LoVo (cell line): ENCODE data around the gene UTP15.

ENCODE experiments used
- DNase-seq: peaks from one replicate; pipeline ENCODE4 v3.0.0-alpha.2; 2016; ENCODE audit warnings: low spot score

UTP15 gene

DNA sequence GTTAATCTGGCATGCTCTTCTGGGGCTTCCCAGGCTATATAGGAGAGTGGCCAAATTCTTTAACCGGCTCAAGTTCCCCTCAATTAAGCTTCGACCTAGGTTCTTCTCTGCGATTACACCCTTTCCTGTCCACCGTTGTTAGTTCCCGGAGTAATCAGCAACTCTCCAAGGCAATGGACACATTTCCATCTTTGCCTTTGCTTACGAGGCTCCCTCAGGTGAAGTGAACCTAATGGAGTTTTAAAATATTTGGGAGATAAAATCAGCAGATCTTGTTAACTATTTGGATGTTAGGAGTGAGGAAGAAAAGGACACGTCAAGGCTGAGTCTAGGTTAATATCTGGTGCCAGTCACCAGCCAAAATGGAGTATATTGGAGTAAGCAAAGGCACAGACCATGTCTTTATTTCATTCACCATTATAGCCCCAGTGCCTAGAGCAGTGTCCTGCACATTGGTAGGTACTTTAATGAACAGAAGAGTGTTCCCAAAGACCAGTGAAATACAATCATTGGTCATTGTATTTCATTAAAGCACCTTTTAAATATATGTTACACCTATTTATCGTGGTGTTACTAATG lies 515 bp downstream of the UTP15 start:
- DNase-seq = no peak

DNA sequence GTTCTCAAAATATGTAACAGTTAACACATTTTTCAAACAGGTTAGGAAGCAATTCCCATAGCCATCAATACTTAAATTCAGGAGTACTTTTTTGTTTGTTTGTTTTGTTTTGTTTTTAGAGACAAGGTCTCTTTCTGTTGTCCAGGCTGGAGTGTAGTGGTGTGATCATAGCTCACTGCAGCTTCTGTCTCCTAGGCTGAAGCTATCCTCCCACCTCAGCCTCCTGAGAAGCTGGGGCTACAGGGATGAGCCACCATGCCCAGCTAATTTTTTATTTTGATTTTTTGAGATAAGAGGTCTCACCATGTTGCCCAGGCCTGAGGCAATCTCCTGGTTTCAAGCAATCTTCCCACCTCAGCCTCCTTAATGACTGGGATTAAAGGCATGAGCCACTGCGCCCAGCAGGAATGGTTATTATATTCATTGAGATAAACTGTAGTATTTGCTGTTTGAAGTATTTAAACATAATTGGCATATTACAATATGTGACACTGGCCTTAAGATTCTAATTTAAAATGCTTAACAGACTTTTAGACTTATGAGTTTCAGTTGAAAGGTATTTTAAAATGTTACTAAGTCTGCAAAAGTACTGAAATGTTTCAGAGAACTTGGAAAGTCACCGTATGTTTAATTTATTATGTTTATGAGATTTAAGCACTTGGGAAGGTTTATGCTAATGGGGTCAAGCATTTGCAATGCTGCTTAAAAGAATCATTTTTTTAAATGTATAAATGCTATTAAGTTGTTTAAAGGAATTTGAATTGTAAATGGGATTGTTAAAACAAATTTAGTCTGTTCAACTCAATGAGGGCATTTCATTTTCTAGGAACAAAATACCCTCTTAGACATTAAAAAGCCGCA lies 17.0 kb downstream of the UTP15 start:
- no peak for DNase-seq

- DNase-seq = no peak
Measured at GRCh38 chr5:73587923-73588322, 22.4 kb downstream of the UTP15 start.

DNA sequence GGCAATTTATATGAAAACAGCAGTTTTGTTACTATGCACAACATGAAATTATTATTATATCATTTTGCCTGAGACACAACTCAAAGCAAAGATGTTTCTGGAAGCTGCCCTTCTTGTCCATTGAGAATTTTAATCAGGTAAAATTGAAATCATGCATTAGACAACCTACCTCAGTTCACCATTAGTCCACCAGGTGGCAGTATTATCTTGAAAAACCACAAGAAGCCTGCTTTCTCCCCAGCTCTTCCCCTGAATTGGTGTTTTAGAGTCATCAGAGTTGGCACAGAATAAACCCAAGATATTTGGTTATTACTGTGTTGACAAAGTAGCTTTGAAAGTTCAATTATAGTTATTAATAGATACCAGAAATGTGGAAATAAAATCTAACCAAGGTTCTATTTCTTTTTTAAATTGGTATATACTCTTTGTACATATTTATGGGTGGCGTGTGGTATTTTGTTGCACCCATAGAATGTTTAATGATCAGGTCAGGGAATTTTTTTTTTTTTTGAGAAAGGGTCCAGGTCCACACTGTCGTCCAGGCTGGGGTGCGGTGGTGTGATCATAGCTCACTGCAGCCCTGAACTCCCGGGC lies 25.7 kb downstream of the UTP15 start:
- peak; percentile 76 for DNase-seq

DNA sequence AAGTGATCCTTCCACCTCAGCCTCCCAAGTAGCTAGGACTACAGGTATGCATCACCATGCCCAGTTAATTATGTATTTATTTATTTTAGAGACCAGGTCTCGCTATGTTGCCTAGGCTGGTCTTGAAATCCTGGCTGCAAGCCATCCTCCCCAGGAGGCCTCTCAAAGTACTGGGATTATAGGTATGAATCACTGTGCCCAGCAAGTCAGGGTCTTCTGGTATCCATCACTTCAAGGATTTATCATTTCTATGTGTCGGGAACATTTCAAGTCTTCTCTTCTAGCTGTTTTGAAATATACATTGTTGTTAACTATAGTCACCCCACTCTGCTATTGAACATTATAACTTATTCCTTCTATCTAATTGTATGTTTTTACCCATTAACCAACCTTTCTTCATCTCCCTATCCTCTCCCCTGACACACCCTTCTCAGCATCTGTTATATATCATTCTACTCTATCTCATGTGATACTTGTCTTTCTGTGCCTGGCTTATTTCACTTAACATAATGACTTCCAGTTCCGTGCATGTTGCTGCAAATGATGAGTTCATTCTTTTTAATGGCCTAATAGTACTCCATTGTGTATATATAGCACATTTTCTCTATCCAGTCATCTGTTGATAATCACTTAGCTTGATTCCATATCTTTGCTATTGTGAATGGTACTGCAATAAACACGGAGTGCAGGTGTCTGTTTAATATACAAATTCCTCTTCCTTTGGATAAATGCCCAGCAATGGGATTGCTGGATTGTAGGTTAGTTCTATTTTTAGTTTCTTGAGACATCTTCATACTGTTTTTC lies 26.4 kb downstream of the UTP15 start:
- DNase-seq = peak; percentile 42

DNA sequence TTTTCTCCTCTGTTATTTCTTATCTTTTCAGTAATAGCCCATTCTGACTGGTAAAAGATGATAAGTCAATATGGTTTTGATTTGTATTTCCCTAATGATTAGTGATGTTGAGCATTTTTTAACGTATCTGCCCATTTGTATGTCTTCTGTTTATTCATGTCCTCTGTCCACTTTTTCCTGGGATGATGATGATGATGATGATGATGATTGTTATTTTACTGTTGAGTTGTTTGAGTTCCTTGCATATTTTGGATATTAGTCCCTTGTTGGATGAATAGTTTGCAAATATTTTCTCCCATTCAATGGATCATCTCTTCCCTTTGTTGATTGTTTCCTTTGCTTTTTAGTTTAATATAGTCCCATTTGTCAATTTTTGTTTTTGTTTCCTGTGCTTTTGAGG lies 27.0 kb downstream of the UTP15 start:
- DNase-seq = no peak

GRCh38 chr5:73596705-73597328 lies 31.3 kb downstream of the UTP15 start:
- peak; percentile 44 for DNase-seq

DNA sequence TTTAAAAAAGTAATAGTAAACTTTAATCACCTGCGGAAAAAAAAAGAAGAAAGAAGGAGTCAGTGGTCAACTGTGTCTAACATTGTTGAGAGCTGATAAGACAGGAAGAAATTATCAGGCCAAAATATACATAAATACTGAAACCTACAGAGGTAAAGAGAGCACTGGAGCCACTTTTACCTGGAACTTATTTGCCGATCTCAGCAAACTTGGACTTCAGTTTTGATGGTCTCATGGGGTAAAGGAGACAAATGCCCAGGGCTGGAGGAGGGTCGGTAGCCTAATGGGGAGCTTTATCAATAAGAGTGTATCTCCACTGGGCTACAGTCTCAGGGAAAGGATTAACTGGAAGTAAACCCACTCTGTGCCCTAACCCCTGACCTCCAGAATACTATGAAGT lies 33.8 kb downstream of the UTP15 start:
- no peak for DNase-seq

GRCh38 chr5:73603998-73604397 lies 38.5 kb downstream of the UTP15 start:
- no peak for DNase-seq

DNA sequence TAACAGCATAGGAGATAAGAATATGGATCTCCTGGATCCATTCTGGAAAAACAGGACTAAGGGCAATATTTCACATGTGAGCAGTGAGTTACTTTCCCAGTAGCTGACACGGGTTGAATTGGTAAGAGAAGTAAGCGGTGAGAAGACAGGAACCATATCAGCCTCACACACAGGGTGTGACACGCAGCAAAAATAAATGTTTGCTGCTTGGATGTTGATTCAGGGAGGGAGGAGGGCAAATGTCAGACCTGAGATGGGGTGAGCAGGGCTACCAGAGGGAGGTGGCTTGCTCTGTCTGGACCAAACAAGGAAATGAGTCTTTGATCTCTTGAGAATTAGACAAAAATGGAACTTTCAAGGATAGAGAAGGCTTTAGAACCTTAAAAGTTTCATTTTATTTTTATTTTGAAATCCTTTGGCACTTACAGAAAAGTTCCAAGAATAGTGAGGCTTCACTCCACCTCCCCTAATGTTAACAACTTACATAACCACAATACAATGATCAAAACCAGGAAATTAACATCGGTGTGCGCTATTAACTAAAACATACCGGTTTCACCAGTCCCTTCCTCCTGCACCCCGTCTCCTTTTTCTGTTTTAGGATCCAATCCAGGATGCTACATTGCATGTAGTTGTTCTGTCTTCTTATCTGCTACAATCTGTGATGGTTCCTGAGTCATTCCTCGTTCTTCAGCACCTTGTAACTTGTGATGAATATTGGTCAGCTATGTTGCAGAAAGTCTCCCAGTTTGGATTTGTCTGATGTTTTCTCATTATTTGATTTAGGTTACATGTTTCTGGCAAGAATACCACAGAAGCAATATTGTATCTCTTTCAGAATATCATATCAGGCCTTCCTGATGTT lies 39.9 kb downstream of the UTP15 start:
- no peak for DNase-seq

- DNase-seq = no peak
Measured at GRCh38 chr5:73606206-73606753, 40.7 kb downstream of the UTP15 start.

DNA sequence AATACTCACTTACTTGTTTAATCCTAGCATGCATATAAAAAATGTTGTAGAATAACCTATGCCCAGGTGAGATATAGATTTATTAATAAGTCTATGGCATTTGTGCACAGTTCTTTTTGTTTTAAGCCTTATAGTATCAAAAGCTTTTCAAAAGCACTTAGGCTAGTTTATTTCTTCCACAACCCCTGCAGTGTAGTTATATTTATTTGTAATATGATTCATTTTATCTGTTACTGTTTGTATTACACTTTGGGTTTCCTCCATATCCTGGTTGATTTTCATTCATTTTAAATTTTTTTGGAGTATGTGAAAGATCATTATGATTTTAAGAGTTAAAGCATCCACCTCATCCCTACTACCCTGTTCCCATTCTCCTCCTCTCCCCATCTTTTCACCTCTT lies 41.7 kb downstream of the UTP15 start:
- no peak for DNase-seq

DNA sequence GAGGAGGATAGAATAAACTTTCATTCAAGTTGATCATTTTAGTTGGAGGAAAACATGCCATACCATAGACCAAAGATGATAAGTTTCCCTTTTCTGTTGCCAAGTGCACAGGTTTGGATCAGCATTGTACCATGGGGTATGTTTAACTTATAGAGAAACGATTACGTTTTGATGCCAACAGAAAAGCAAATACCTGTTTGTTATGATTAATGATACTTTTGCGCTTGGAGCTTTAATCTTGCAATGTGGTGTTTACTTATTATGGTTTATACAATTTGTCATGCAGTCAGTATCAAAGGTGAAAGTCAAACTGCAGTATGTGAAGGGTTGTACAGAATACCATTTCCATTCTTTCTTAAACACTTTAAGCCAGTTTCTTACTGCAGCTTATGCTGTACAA lies 47.3 kb downstream of the UTP15 start:
- no peak for DNase-seq

GRCh38 chr5:73615085-73615484 lies 49.5 kb downstream of the UTP15 start:
- DNase-seq = peak; percentile 49

- DNase-seq = no peak
Measured at GRCh38 chr5:73615947-73616346, 50.4 kb downstream of the UTP15 start.

- peak; percentile 36 for DNase-seq
Measured at GRCh38 chr5:73617510-73618279, 52.2 kb downstream of the UTP15 start.

DNA sequence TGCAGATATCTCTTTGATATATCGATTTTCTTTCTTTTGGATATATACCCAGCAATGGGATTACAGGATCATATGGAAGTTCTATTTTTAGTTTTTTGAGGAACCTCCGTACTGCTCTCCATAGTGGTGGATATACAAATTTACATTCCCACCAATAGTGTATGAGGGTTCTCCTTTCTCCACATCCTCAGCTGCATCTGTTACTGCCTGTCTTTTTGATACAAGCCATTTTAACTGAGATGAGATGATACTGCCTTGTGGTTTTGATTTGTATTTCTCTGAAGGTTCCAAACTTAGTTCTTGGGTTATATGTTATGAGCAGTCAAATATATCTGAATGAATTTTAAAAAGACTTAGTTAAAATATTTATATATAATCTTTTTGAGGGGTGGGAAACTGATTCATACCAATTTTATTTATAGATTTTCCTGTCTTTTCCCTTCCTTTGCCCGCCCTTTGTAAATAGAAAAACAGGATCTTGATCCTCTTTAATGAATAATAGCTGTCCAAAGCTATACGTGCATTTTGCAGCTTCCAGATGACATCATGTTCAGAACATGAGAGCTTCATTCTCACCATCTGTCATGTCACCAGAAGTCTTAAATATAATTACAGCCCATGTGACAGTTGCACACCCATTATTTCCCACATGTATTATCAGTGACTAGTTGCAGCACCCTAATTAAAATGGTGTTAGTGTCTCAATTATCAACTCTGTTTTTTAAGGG lies 54.2 kb downstream of the UTP15 start:
- no peak for DNase-seq

DNA sequence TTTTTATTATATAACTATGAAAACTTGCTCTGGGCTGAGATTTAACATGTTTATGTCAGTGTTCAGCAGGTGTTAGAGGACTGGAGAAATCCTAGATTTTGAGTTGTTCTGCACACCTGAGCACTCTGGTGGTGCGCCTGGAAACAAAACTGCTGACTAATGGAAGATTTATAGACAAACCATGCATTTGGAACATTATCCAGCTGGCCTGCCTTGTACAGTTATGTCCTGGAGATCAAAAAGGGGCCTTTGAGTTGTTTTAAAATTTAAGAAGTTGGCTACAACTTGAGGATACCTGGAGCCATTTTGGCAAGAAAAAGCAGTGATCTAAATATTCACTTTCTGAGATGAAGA lies 54.8 kb downstream of the UTP15 start:
- no peak for DNase-seq

- DNase-seq = no peak
Measured at GRCh38 chr5:73623060-73623459, 57.5 kb downstream of the UTP15 start.
